Heart left ventricle (tissue), 16 donors: ENCODE data around the gene CCHCR1. TPM values are rescaled to one million over a fixed set of nuclear protein-coding genes. Genes with fewer than 3 reads are reported as not detected.

Experiments used
- ATAC-seq, 4 donors: fragments of 200-7000 bp; cut with Tn5 transposase; one replicate each; pipeline ENCODE4 v1.9.1; 2020 to 2022; ENCODE audit warnings: moderate library complexity in 4 of 4, mild to moderate bottlenecking in 3 of 4, moderate number of reproducible peaks in 1 of 4
- DNase-seq, 5 donors: peaks; one replicate each; pipeline ENCODE4 v3.0.0-alpha.2; 2020
- H3K27ac ChIP-seq, 12 donors: fragments of 200-600 bp; sonication (generic) in 4 of 12; one replicate each; pipeline versions ENCODE4 v1.5.0 to v1.8.0; 2016 to 2022; ENCODE audit warnings: mild to moderate bottlenecking in 2 of 12
- H3K27me3 ChIP-seq, 9 donors: fragments of 200-600 bp; sonication (generic) in 2 of 9; one replicate each; pipeline versions ENCODE4 v1.5.1 to v1.8.0; 2016 to 2022; ENCODE audit warnings: mild to moderate bottlenecking in 3 of 9
- H3K36me3 ChIP-seq, 9 donors: fragments of 200-600 bp; sonication (generic) in 2 of 9; one replicate each; pipeline versions ENCODE4 v1.5.0 to v1.8.0; 2018 to 2022; ENCODE audit warnings: mild to moderate bottlenecking in 2 of 9
- H3K4me1 ChIP-seq, 12 donors: fragments of 200-600 bp; sonication (generic) in 4 of 12; one replicate each; pipeline versions ENCODE4 v1.5.0 to v1.8.0; 2016 to 2022; ENCODE audit warnings: mild to moderate bottlenecking in 3 of 12
- H3K4me3 ChIP-seq, 12 donors: fragments of 200-600 bp; sonication (generic) in 4 of 12; one replicate each; pipeline versions ENCODE4 v1.5.0 to v1.8.0; 2017 to 2022; ENCODE audit warnings: mild to moderate bottlenecking in 9 of 12, moderate library complexity in 4 of 12
- H3K9me3 ChIP-seq, 12 donors: fragments of 200-600 bp; sonication (generic) in 4 of 12; one replicate each; pipeline versions ENCODE4 v1.5.0 to v1.8.0; 2016 to 2022; ENCODE audit warnings: mild to moderate bottlenecking in 1 of 12
- CTCF ChIP-seq, 12 donors: fragments of 200-600 bp; sonication (generic) in 4 of 12; IDR thresholded peaks; one replicate each; pipeline versions ENCODE4 v1.5.0 to v1.8.0; 2018 to 2022; ENCODE audit warnings: antibody characterized with exemption in 12 of 12, mild to moderate bottlenecking in 5 of 12
- POLR2A ChIP-seq, 2 donors: fragments of 450-650 bp; IDR thresholded peaks; one replicate each; pipeline ENCODE4 v1.6.1; 2017; ENCODE audit warnings: antibody characterized with exemption in 2 of 2, mild to moderate bottlenecking in 2 of 2, moderate library complexity in 2 of 2
- WGBS, 4 donors: extraction: QIAGEN DNeasy Blood & Tissue Kit in 2 of 4; methylation state at CpG; one replicate each; pipeline versions ENCODE4 v1.1.5 to v1.1.7; 2013 to 2018; 5-methylcytosine and 5-hydroxymethylcytosine counted together
- intact Hi-C, 10 donors: fragments of 100-400 bp; cut with DNase I; formaldehyde crosslinking; loops; one replicate each; pipeline versions ENCODE4 v1.11.1 to v1.14.2; 2022
- polyA plus RNA-seq, 2 donors: library from polyadenylated mRNA; stranded (reverse); fragments of 200-250 nt; gene quantifications; one replicate each; pipeline ENCODE4 v1.2.3, GENCODE V29; 2013
- total RNA-seq, 9 donors: library from RNA; depleted of rRNA in 2 of 9; stranded (reverse); fragments of >200 nt in 2 of 9; fragmentation: NEBNext Ultra II Directional in 3 of 9; extraction: Animal tissue kit (Norgen Biotek cat#: 25700) in 3 of 9; gene quantifications; one replicate each; pipeline versions ENCODE4 v1.1.0 to v1.2.4, GENCODE V29; 2016 to 2023
- donor health status: ischemic (EF 13 %, LVEDD 7.1; RV severe dilation, severe dysfunction).
- donor health status: healthy with polysubstance abuse.
- donor health status: DM: no; HTN: yes; CAD: no.
- donor health status: DM: no; HTN: no; CAD: no.
- donor health status: ischemic (EF 25% LVEDD 6.9; RV normal size, moderate dysfunction).
- donor health status: ischemic (EF 25% LVEDD 5.7; RV mildly dilated, moderate dysfunction).
- donor health status: healthy.
- donor health status: DM: yes; HTN: yes; CAD: no.
- donor health status: ischemic (EF 35%, LVEDD 5.7; RV mildly dilated, moderate dysfunction).
- donor health status: nonischemic (EF 11% LVEDD 7.7; RV severe dilation, severe dysfunction).
- donor health status: DM: yes; HTN: yes; CAD: no.
- donor health status: PGD.
- donor health status: ischemic (EF 29% LVEDD 5.4; RV normal size, mild dysfunction).
- donor health status: nonischemic (EF 23%, LVEDD 6.1; RV moderate dilation, normal function).

CCHCR1 gene
- total and polyA plus RNA-seq, 11 donors = 6.0 to 16.4 (median 10.4) TPM

GRCh38 chr6:31144970-31145340, 12.6 kb downstream of the CCHCR1 start:
- WGBS, 4 donors = 78 to 95% (median 81%) methylated on average over 10 to 11 of the region's 11 CpGs
- H3K27ac ChIP-seq = no peak overlapping the region
- intact Hi-C loops = no loop called here
- no peaks in the 10 kb centered on the region for H3K27me3 ChIP-seq
- no peak for DNase-seq
- H3K4me3 ChIP-seq = no peak overlapping the region
- TF ChIP-seq CTCF (IDR thresholded peaks at IDR 0.05) (no peak), POLR2A (IDR thresholded peaks at IDR 0.05) (no peak)
- H3K4me1 ChIP-seq = peaks cover 0 to 24% (median 15%) of the 10 kb centered on the region in 12 donors
- ATAC-seq = no peak
- H3K9me3 ChIP-seq = no peaks in the 10 kb centered on the region
- peaks cover 0 to 41% (median 4%) of the 10 kb centered on the region in 9 donors for H3K36me3 ChIP-seq

GRCh38 chr6:31144296-31144969, 13.2 kb downstream of the CCHCR1 start:
- no peak for ATAC-seq
- TF ChIP-seq CTCF (IDR thresholded peaks at IDR 0.05) (no peak), POLR2A (IDR thresholded peaks at IDR 0.05) (no peak)
- H3K36me3 ChIP-seq = peaks cover 0 to 38% (median 0%) of the 10 kb centered on the region in 9 donors
- H3K27me3 ChIP-seq = no peaks in the 10 kb centered on the region
- WGBS, 4 donors = 88 to 93% (median 91%) methylated on average over 18 of the region's 18 CpGs
- H3K4me1 ChIP-seq = peaks cover 0 to 27% (median 15%) of the 10 kb centered on the region in 12 donors
- DNase-seq = no peak
- no peaks in the 10 kb centered on the region for H3K9me3 ChIP-seq
- H3K4me3 ChIP-seq = no peak overlapping the region
- no peak overlapping the region for H3K27ac ChIP-seq
- intact Hi-C loops = no loop called here

- Histone ChIP-seq H3K4me3 (no peak overlapping the region), H3K27ac (peak overlapping the region in 10 of 12 donors; percentile 38 to 82 (median 52)), H3K27me3 (no peaks in the 10 kb centered on the region), H3K4me1 (peaks cover 0 to 32% (median 16%) of the 10 kb centered on the region in 12 donors), H3K36me3 (peaks cover 0 to 34% (median 0%) of the 10 kb centered on the region in 9 donors), H3K9me3 (no peaks in the 10 kb centered on the region)
- TF ChIP-seq POLR2A (IDR thresholded peaks at IDR 0.05) (peak in 1 of 2 donors; percentile 36), CTCF (IDR thresholded peaks at IDR 0.05) (no peak)
- DNase-seq (peak; percentile 50 to 83 (median 77)), ATAC-seq (peak; percentile 52 to 90 (median 87))
- intact Hi-C loops = loop anchor here in 2 of 10 donors (1.0 to 2.0 kb wide), 2 partner anchors 15 to 44 kb away; partner anchors contain the start of gene TCF19 (in 1 of the 2)
- WGBS, 4 donors = 35 to 47% (median 42%) methylated on average over 9 to 11 of the region's 11 CpGs
Observed at GRCh38 chr6:31143148-31143547, 14.5 kb downstream of the CCHCR1 start.

- DNase-seq (peak in 3 of 5 donors; percentile 58 to 64 (median 63)), ATAC-seq (peak; percentile 4 to 60 (median 44))
- peaks cover 0 to 38% (median 23%) of the 10 kb centered on the region in 12 donors for H3K4me1 ChIP-seq
- H3K4me3 ChIP-seq = no peak overlapping the region
- intact Hi-C loops = loop anchor here in 1 of 10 donors (2.0 kb wide), 1 partner anchor 44 kb away; no protein-coding TSS in a partner anchor
- peaks cover 0 to 34% (median 0%) of the 10 kb centered on the region in 9 donors for H3K36me3 ChIP-seq
- no peaks in the 10 kb centered on the region for H3K9me3 ChIP-seq
- TF ChIP-seq CTCF (IDR thresholded peaks at IDR 0.05) (no peak), POLR2A (IDR thresholded peaks at IDR 0.05) (no peak)
- 37 to 64% (median 46%) methylated on average over 2 of the region's 2 CpGs for WGBS, 4 donors
- H3K27me3 ChIP-seq = no peaks in the 10 kb centered on the region
- peak overlapping the region in 9 of 12 donors; percentile 22 to 82 (median 57) for H3K27ac ChIP-seq
Observed at GRCh38 chr6:31142361-31142761, 15.2 kb downstream of the CCHCR1 start.
